Endodermal cell (in vitro differentiated cells): ENCODE measurements around the gene FAF1. TPM values are rescaled to one million over a fixed set of nuclear protein-coding genes. Genes with fewer than 3 reads are reported as not detected.
"Not testable (repeated sequence)": the region's sequence is repeated elsewhere in the genome, so short reads cannot be mapped to it uniquely, and the experiment has no call there.

Experiments used
- DNase-seq: peaks from one replicate; pipeline ENCODE4 v3.0.0-alpha.2; 2017
- H3K27ac ChIP-seq: 2 replicates; pipeline ENCODE4 v1.5.1; 2013; ENCODE audit warnings: mild to moderate bottlenecking, low read depth, low read length, moderate library complexity
- H3K27me3 ChIP-seq: 2 replicates; pipeline ENCODE4 v1.6.1; 2013; ENCODE audit warnings: mild to moderate bottlenecking, low read length, moderate library complexity; ENCODE audit not compliant: insufficient read depth, control insufficient read depth, poor library complexity, severe bottlenecking
- H3K36me3 ChIP-seq: 2 replicates; pipeline ENCODE4 v1.7.0; 2013; ENCODE audit warnings: mild to moderate bottlenecking, low read length, moderate library complexity; ENCODE audit not compliant: control insufficient read depth, insufficient read depth
- H3K4me1 ChIP-seq: one replicate; pipeline ENCODE4 v1.7.0; 2013; ENCODE audit warnings: low read length; ENCODE audit not compliant: control insufficient read depth, insufficient read depth
- H3K4me3 ChIP-seq: 2 replicates; pipeline ENCODE4 v1.5.1; 2013; ENCODE audit warnings: mild to moderate bottlenecking, low read length, moderate library complexity
- H3K9ac ChIP-seq: 2 replicates; pipeline ENCODE4 v1.6.1; 2013; ENCODE audit warnings: mild to moderate bottlenecking, low read length, moderate library complexity; ENCODE audit not compliant: poor library complexity, severe bottlenecking; ENCODE audit errors: extremely low read depth
- H3K9me3 ChIP-seq: 2 replicates; pipeline ENCODE4 v1.6.1; 2013; ENCODE audit warnings: mild to moderate bottlenecking, low read length, moderate library complexity; ENCODE audit not compliant: control insufficient read depth
- H3K27ac Mint-ChIP-seq: 2 replicates; pipeline ENCODE4 v1.8.0; 2020; ENCODE audit warnings: mixed read lengths
- H3K27me3 Mint-ChIP-seq: 2 replicates; pipeline ENCODE4 v1.8.0; 2021; ENCODE audit warnings: mild to moderate bottlenecking, mixed read lengths; ENCODE audit not compliant: insufficient read depth
- H3K36me3 Mint-ChIP-seq: 2 replicates; pipeline ENCODE4 v1.8.0; 2020; ENCODE audit warnings: low read depth, mixed read lengths
- H3K4me1 Mint-ChIP-seq: 2 replicates; pipeline ENCODE4 v1.8.0; 2020; ENCODE audit warnings: mixed read lengths
- H3K4me3 Mint-ChIP-seq: 2 replicates; pipeline ENCODE4 v1.8.0; 2020; ENCODE audit warnings: mild to moderate bottlenecking, moderate library complexity, mixed read lengths
- H3K9me3 Mint-ChIP-seq: 2 replicates; pipeline ENCODE4 v1.8.0; 2020; ENCODE audit warnings: mild to moderate bottlenecking, mixed read lengths
- CTCF ChIP-seq: fragments of 200-600 bp; sonication (generic); conservative IDR thresholded peaks from 2 replicates; pipeline ENCODE4 v1.5.0; 2021; ENCODE audit warnings: antibody characterized with exemption, mild to moderate bottlenecking
- WGBS, 2 experiments: methylation state at CpG; one replicate each; pipeline versions ENCODE4 v1.1.5 to v1.1.7; 2013; ENCODE audit warnings: missing lambda C conversion rate in 2 of 2, mixed read lengths in 1 of 2; ENCODE audit not compliant: insufficient coverage in 1 of 2, insufficient read length in 1 of 2; 5-methylcytosine and 5-hydroxymethylcytosine counted together
- total RNA-seq, 2 donors: library from RNA; stranded (reverse); fragmentation: NEBNext Ultra II Directional in 1 of 2; extraction: Animal tissue kit (Norgen Biotek cat#: 25700) in 1 of 2; gene quantifications; 2 replicates in 1 of 2; 3 replicates in 1 of 2; pipeline ENCODE4 v1.2.1, GENCODE V29; 2021

The FAF1 gene
- total RNA-seq, 2 donors from 2014 or later = 76.4 to 94.4 TPM

- peaks cover 8% of the 10 kb centered on the region for H3K4me1 Mint-ChIP-seq
- no peaks in the 10 kb centered on the region for H3K27me3 Mint-ChIP-seq
- peaks cover 30% of the 10 kb centered on the region for H3K36me3 ChIP-seq
- no peak overlapping the region for H3K4me3 ChIP-seq
- WGBS, 2 experiments = 93% methylated on average over 1 of the region's 1 CpG; no CpG with 5 or more reads in 1 of the 2 experiments
- H3K9me3 ChIP-seq = peaks cover 13% of the 10 kb centered on the region
- TF ChIP-seq CTCF = no peak
- no peak overlapping the region for H3K27ac Mint-ChIP-seq
- peaks cover 16% of the 10 kb centered on the region for H3K9me3 Mint-ChIP-seq
- H3K4me3 Mint-ChIP-seq = no peak overlapping the region
- H3K27me3 ChIP-seq = no peaks in the 10 kb centered on the region
- no peaks in the 10 kb centered on the region for H3K4me1 ChIP-seq
- no peak overlapping the region for H3K27ac ChIP-seq
- peaks cover 23% of the 10 kb centered on the region for H3K36me3 Mint-ChIP-seq
- DNase-seq = no peak
- no peak overlapping the region for H3K9ac ChIP-seq
Observed at GRCh38 chr1:50955116-50955515, 5.0 kb downstream of the FAF1 start.

- WGBS, 2 experiments = 91 to 100% methylated on average over 2 to 31 of the region's 31 CpGs
- not testable (repeated sequence) for H3K27ac Mint-ChIP-seq, H3K9ac ChIP-seq, H3K4me3 ChIP-seq, H3K27ac ChIP-seq, H3K27me3 Mint-ChIP-seq, H3K4me3 Mint-ChIP-seq, DNase-seq, H3K27me3 ChIP-seq, H3K4me1 Mint-ChIP-seq, H3K4me1 ChIP-seq
- H3K36me3 ChIP-seq = peaks cover 30% of the 10 kb centered on the region
- H3K9me3 Mint-ChIP-seq = peaks cover 21% of the 10 kb centered on the region
- peaks cover 27% of the 10 kb centered on the region for H3K36me3 Mint-ChIP-seq
- H3K9me3 ChIP-seq = peaks cover 13% of the 10 kb centered on the region
Observed at GRCh38 chr1:50952566-50952965, 7.5 kb downstream of the FAF1 start.

- Mint-ChIP-seq H3K27ac (no peak overlapping the region), H3K27me3 (no peaks in the 10 kb centered on the region), H3K4me1 (no peaks in the 10 kb centered on the region), H3K9me3 (peaks cover 21% of the 10 kb centered on the region), H3K4me3 (no peak overlapping the region), H3K36me3 (peaks cover 27% of the 10 kb centered on the region)
- Histone ChIP-seq H3K36me3 (peaks cover 20% of the 10 kb centered on the region), H3K9me3 (peaks cover 13% of the 10 kb centered on the region), H3K4me3 (no peak overlapping the region), H3K4me1 (peaks cover 4% of the 10 kb centered on the region), H3K27me3 (no peaks in the 10 kb centered on the region), H3K9ac (no peak overlapping the region), H3K27ac (no peak overlapping the region)
- 88% methylated on average over 1 of the region's 1 CpG; no CpG with 5 or more reads in 1 of the 2 experiments for WGBS, 2 experiments
- TF ChIP-seq CTCF = no peak
- DNase-seq = no peak
Observed at GRCh38 chr1:50950396-50950795, 9.7 kb downstream of the FAF1 start.
